SJSA1 (cell line): ENCODE data around the gene OXNAD1. TPM values are rescaled to one million over a fixed set of nuclear protein-coding genes. Genes with fewer than 3 reads are reported as not detected.
"Not testable (repeated sequence)": the region's sequence is repeated elsewhere in the genome, so short reads cannot be mapped to it uniquely, and the experiment has no call there.

ENCODE experiments used
- DNase-seq, 2 experiments: peaks; one replicate each; pipeline ENCODE4 v3.0.0-alpha.2; 2015 to 2020; ENCODE audit warnings: low spot score in 2 of 2, low read depth in 1 of 2
- H3K27ac ChIP-seq: fragments of 250-450 bp; sonication (Bioruptor Pico); 2 replicates; pipeline ENCODE4 v1.5.1; 2020; ENCODE audit warnings: mild to moderate bottlenecking, moderate library complexity
- H3K27me3 ChIP-seq: fragments of 250-450 bp; sonication (Bioruptor Pico); replicated peaks from 2 replicates; pipeline ENCODE4 v1.5.1; 2020; ENCODE audit warnings: mild to moderate bottlenecking, moderate library complexity
- H3K36me3 ChIP-seq: fragments of 250-450 bp; sonication (Bioruptor Pico); 2 replicates; pipeline ENCODE4 v1.5.1; 2020; ENCODE audit warnings: mild to moderate bottlenecking
- H3K4me1 ChIP-seq: fragments of 250-450 bp; sonication (Bioruptor Pico); replicated peaks from 2 replicates; pipeline ENCODE4 v1.6.1; 2021; ENCODE audit warnings: mild to moderate bottlenecking
- H3K4me3 ChIP-seq: fragments of 250-450 bp; sonication (Bioruptor Pico); 2 replicates; pipeline ENCODE4 v1.5.1; 2020; ENCODE audit warnings: mild to moderate bottlenecking
- H3K9me3 ChIP-seq: fragments of 250-450 bp; sonication (Bioruptor Pico); replicated peaks from 2 replicates; pipeline ENCODE4 v1.5.1; 2020; ENCODE audit warnings: mild to moderate bottlenecking
- total RNA-seq: library from RNA; depleted of rRNA; stranded (reverse); fragments of >200 nt; shearing (Covaris generic); gene quantifications from 2 replicates; pipeline ENCODE4 v1.2.3, GENCODE V29; 2014

OXNAD1 gene
- total RNA-seq, 1 experiment from 2014 or later, result 9.9 TPM

DNA sequence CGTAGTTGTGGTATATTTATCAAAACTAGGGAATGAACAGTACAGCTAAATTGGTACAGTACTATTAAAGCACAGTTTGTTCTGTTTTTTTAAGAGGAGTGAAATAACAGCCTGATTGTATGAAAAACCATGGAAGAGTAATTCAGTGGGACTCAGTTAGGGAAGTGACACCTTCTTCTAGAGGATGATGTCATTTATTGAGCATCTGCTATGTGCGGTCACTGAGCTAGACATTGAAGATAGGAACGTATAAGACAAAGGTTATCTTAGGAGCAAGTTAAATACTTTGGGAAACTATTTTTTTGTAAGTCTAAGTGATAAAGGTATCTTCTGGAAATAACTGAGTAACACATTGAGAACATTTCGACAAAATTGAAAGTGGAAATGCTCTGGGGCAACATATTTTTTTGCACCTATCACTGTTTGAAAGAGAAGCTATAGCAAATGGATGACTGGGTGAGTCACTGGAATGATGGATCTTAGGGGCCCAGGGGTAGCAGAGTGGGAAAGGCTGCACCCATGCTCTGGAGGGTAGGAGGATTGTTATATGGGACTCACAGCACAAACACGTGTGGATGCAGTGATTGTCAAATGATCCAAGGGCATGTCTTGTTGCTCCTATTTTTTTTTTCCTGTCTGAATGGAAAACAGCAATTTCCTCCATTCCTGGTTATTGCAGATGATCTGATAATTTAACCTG is 43.0 kb downstream of the OXNAD1 start:
- Histone ChIP-seq H3K27ac (no peak overlapping the region), H3K4me3 (no peak overlapping the region), H3K9me3 (no peaks in the 10 kb centered on the region), H3K4me1 (peaks cover 5% of the 10 kb centered on the region), H3K36me3 (peaks cover 21% of the 10 kb centered on the region), H3K27me3 (no peaks in the 10 kb centered on the region)
- no peak for DNase-seq

DNA sequence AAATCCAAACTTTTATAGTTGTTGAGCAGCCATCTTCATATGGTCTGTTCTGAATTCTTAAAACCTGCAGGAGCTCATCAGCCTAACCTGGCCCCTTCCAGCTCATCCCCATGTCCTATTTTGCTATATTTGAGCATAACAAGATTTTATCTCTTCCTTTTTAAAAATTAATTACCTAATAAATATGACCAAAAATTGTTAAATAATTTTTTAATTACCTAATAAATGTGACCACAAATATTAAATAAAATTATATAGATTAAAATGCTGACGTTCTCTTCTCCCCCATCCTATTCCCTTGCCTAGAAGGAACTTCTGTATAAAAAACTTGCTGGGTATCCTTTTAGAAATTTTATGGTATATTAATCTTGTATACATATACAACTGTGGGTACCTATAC is 43.7 kb downstream of the OXNAD1 start:
- no peak for DNase-seq
- Histone ChIP-seq H3K4me1 (peaks cover 5% of the 10 kb centered on the region), H3K4me3 (no peak overlapping the region), H3K36me3 (peaks cover 19% of the 10 kb centered on the region), H3K27me3 (no peaks in the 10 kb centered on the region), H3K9me3 (no peaks in the 10 kb centered on the region), H3K27ac (no peak overlapping the region)

DNA sequence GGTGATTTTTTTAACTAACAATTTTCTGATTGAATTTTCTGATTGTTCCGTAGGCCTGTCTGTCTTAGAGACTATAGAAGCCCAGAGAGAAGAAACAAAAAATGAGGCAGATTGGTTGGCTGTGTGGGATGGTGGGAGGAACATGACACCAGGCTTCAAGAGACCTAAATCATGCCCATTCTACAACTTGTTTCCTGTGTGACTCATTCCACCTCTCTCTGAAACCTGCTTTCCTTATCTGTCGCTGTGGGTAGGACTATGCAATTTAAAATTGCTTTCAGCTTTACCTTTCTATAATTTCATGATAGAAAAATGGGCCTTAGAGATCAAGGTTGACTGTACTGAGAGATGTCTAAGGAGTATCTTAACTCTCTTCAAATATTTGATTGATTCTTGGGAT is 44.5 kb downstream of the OXNAD1 start:
- Histone ChIP-seq H3K27me3 (no peaks in the 10 kb centered on the region), H3K4me3 (no peak overlapping the region), H3K27ac (no peak overlapping the region), H3K36me3 (peaks cover 26% of the 10 kb centered on the region), H3K9me3 (no peaks in the 10 kb centered on the region), H3K4me1 (peaks cover 5% of the 10 kb centered on the region)
- no peak for DNase-seq

DNA sequence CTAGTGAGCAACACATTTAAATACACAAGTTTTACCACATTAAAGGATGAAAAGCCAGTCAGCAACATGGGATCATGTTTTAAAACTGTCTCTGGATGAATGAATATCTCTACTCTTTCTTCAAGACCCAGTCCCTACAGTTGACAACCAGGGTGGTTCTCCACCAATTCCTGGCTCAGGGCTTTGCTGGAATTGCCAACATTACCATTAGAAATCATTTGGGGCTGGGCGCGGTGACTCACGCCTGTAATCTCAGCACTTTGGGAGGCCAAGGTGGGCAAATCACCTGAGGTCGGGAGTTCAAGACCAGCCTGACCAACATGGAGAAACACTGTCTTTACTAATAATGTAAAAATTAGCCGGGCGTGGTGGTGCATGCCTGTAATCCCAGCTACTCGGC is 45.5 kb downstream of the OXNAD1 start:
- H3K4me3 ChIP-seq, result not testable (repeated sequence)

DNA sequence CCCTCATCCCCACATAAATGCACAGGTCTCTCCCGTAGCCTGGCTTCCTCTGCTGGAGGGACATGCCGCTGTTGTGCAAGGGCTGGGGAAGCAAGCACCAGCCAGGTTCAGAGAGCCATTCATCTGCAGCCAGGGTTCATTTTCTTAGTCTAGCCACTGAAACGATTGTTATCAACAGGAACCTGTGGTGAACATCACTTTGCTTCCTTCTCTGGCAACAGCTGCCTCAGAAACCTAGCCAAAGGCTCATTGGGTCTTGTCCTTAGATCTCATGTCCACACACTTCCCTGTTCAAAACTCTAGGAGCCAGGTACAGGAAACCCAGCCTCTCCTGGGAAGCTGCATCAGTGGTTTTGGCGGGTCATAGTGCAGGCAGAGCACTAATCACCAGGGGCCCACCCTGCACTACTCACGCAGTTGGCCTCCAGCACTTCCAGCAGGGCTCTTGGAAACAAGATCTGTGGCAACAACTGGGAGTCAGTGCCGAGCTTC is 47.0 kb downstream of the OXNAD1 start:
- H3K9me3 ChIP-seq, result no peaks in the 10 kb centered on the region
- DNase-seq, result no peak
- no peak overlapping the region for H3K27ac ChIP-seq
- H3K27me3 ChIP-seq, result no peaks in the 10 kb centered on the region
- H3K4me1 ChIP-seq, result peaks cover 5% of the 10 kb centered on the region
- no peak overlapping the region for H3K4me3 ChIP-seq
- peaks cover 46% of the 10 kb centered on the region for H3K36me3 ChIP-seq

More for the DNA sequence above, 45.5 kb downstream of the OXNAD1 start:
- not testable (repeated sequence) for H3K27ac ChIP-seq, H3K9me3 ChIP-seq, DNase-seq, H3K4me1 ChIP-seq, H3K27me3 ChIP-seq
- peaks cover 32% of the 10 kb centered on the region for H3K36me3 ChIP-seq

DNA sequence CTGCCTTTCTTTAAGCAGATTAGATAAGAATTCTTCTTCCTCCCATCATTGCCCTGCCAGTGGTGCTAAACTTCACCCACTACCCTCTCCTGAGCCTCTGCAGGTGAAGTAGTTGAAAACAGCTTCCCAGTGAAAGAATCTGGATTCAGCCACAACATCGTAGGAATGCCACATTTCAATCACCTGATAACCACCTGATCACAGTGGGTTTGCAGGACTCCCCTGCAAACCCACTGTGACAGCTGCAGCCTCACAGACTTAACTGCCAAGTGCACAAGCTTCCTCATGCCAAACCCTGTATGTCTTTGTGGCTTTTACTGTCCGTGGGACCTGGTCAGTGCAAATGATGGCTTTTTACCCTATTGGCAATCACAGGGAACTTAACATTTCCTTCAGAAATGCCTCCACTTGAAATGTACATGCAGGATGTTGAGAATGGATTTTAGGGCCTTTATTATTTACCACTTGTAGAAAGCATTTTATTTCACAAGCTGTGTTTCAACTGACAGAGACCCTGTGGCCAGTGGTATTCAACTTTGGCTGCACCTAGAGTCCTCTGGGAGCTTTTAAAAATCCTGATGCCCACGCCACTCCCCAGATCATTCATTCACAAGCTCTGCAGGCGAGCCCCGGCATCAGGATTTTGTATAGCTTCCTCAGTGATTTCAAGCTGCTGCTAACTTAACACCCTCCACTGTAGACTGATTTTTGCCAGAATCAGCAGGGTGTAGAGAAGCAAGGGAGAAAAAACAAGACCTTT is 49.1 kb downstream of the OXNAD1 start:
- H3K36me3 ChIP-seq, result peaks cover 55% of the 10 kb centered on the region
- no peak overlapping the region for H3K4me3 ChIP-seq
- peaks cover 5% of the 10 kb centered on the region for H3K4me1 ChIP-seq
- no peaks in the 10 kb centered on the region for H3K9me3 ChIP-seq
- DNase-seq, result no peak
- H3K27me3 ChIP-seq, result no peaks in the 10 kb centered on the region
- no peak overlapping the region for H3K27ac ChIP-seq

DNA sequence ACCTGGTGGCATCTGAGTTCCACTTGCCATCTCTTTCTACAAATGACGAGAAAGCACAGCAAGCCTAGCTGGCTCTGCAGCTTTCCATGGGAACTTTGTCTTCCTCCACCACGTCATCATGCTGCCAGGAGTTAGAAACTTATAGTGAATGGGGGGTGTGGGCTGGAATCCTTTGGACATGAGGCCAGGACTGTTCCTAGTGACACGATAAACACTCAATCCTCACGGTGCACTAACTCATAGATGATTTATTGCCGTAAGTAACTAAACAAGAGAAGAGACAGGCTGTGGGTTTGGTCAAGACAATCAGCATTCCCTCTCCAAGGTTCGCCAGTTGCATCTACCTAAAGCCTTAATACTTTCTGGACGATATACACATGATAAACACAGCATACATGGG is 50.6 kb downstream of the OXNAD1 start:
- peaks cover 55% of the 10 kb centered on the region for H3K36me3 ChIP-seq

DNA sequence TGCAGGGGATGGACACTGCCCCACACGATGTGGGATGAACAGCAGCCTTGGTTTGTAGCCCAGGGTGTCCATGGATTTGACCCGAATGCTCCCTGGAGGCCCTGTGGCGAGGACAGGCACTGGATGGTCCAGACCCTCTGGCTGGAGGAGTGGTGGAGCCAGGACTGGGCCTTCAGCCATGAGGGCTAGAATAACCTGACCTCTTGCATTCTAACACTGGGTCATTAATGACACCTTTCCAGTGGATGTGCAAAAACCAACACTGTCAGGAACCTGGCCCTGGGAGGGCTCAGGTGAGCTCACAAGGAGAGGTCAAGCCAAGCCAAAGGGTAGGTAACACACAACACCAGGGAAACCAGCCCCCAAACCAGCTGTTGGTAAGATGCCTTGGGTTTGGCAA is 51.4 kb downstream of the OXNAD1 start:
- Histone ChIP-seq H3K4me3 (no peak overlapping the region), H3K4me1 (no peaks in the 10 kb centered on the region), H3K9me3 (no peaks in the 10 kb centered on the region), H3K36me3 (peaks cover 55% of the 10 kb centered on the region), H3K27ac (no peak overlapping the region), H3K27me3 (no peaks in the 10 kb centered on the region)
- no peak for DNase-seq

More for the DNA sequence above, 50.6 kb downstream of the OXNAD1 start:
- no peaks in the 10 kb centered on the region for H3K4me1 ChIP-seq
- H3K27ac ChIP-seq, result no peak overlapping the region
- H3K27me3 ChIP-seq, result no peaks in the 10 kb centered on the region
- H3K9me3 ChIP-seq, result no peaks in the 10 kb centered on the region
- no peak for DNase-seq
- H3K4me3 ChIP-seq, result no peak overlapping the region

DNA sequence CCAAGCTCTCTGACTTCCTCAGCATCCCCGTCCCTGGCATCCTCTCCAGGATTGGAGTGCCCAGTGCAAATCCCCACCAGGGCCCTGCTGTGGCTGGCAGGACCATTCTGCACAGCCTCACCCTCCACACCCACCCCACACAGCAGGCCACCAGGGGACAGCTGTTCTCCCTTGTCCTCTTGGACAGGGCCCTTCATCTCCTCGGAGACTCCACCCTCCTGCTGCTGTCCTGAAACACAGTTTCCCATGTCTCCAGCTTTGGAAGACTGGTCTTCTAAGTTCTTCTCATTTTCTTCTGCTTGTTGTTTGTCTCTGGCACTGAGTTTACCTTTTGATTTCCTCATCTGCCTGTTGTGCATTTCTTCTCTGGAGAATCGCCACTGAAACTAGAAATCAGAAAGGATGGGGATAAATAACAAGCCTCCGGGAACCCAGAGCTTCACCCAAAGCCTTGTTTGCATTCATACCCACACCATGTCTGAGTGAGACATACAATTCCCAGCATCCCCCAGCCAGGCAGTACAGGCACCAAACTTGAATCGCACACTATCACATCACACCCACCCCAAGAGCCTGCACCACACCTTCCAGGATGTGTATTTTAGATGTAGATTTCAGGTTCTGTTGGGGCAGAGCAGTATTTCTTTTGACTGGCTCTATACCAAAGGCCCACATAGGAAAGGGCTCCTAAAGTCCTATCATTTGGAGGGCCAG is 52.0 kb downstream of the OXNAD1 start:
- DNase-seq, result no peak
- Histone ChIP-seq H3K27ac (no peak overlapping the region), H3K4me3 (no peak overlapping the region)

DNA sequence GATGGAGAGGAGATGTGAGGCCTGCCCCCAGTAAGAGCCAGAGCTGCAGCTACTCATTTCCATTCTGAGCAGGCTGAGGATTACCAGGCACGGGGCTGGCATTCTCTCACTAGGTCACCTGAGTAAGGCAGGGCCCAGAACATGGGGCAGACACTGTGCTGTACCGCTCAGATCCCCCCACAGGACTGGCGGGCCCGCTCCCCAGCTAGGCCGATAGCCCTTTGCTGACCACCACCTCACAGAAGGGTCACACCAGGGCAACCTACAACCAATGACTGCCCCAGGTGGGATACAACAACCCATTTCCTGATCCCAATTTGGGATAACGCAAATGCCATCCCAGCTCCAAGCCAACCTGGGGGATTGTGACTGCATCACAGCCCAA is 52.5 kb downstream of the OXNAD1 start:
- no peak for DNase-seq
- Histone ChIP-seq H3K27ac (no peak overlapping the region), H3K4me1 (no peaks in the 10 kb centered on the region), H3K36me3 (peaks cover 63% of the 10 kb centered on the region), H3K4me3 (no peak overlapping the region), H3K27me3 (no peaks in the 10 kb centered on the region), H3K9me3 (no peaks in the 10 kb centered on the region)

More for the DNA sequence above, 52.0 kb downstream of the OXNAD1 start:
- Histone ChIP-seq H3K36me3 (peaks cover 61% of the 10 kb centered on the region), H3K4me1 (no peaks in the 10 kb centered on the region), H3K9me3 (no peaks in the 10 kb centered on the region), H3K27me3 (no peaks in the 10 kb centered on the region)

DNA sequence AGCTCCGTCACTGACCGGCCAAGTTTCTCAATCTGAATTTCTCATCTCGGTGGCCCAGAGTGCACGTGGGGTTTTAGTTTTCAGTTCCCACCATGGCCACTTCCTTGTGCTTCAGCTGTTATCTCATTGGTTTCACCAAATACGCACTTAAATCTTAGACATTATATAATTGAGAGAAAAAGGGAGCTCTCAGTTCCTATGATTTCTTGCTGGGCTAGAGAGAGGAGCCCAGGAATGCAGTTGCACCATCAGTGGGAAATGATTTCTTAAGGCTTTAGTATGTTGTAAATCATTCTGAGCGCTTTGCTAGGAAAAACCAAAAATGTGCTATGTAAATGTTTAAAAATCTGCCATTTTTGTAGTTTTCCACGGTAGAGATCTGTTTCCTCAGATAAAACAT is 53.2 kb downstream of the OXNAD1 start:
- no peak for DNase-seq
- no peak overlapping the region for H3K27ac ChIP-seq

DNA sequence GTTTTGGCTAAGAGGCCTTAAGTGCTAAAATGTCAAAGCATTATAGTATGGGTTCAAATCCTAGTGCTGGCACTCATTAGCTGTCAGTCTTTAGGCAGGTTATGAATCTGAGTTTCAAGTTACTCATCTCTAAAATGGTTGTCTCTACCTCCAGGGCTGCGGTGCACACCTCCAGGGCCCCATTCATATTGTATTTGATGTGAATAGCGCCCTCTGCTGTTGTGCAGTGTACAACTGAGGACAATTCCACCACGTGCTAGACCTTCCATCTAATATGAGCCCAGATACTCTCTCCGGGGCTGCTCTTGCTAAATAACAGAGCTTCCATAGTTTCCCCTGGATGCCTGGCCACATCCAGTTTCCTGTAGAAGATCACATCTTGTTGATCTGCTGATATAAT is 54.3 kb downstream of the OXNAD1 start:
- DNase-seq, result peak in 1 of 2 experiments; percentile 4

More for the DNA sequence above, 53.2 kb downstream of the OXNAD1 start:
- H3K27me3 ChIP-seq, result no peaks in the 10 kb centered on the region
- H3K4me1 ChIP-seq, result no peaks in the 10 kb centered on the region
- H3K9me3 ChIP-seq, result no peaks in the 10 kb centered on the region
- no peak overlapping the region for H3K4me3 ChIP-seq
- peaks cover 66% of the 10 kb centered on the region for H3K36me3 ChIP-seq

DNA sequence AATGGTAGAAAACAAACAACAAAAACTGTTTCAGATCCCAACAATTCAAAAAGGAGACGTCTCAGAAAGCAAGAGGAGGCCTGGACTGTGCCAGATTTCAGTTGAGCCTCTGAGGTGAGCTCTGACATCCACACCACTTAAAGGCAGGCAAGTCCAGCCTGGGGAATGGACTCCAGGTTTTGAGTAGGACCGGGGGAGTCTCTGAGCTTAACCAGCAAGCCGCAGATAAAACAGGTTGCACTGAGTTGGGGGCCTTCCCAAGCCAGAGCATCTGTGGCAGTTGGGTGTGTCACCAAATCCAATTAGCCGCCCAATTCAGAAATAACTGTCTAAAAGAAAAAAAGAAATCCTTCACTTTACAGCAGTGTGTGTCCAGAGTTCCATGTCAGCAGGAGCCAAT is 54.7 kb downstream of the OXNAD1 start:
- Histone ChIP-seq H3K27me3 (no peaks in the 10 kb centered on the region), H3K27ac (no peak overlapping the region), H3K4me1 (no peaks in the 10 kb centered on the region), H3K36me3 (peaks cover 52% of the 10 kb centered on the region), H3K4me3 (no peak overlapping the region), H3K9me3 (no peaks in the 10 kb centered on the region)
- DNase-seq, result no peak

More for the DNA sequence above, 54.3 kb downstream of the OXNAD1 start:
- H3K27me3 ChIP-seq, result no peaks in the 10 kb centered on the region
- H3K36me3 ChIP-seq, result peaks cover 57% of the 10 kb centered on the region
- H3K27ac ChIP-seq, result no peak overlapping the region
- H3K9me3 ChIP-seq, result no peaks in the 10 kb centered on the region
- H3K4me3 ChIP-seq, result no peak overlapping the region
- no peaks in the 10 kb centered on the region for H3K4me1 ChIP-seq

DNA sequence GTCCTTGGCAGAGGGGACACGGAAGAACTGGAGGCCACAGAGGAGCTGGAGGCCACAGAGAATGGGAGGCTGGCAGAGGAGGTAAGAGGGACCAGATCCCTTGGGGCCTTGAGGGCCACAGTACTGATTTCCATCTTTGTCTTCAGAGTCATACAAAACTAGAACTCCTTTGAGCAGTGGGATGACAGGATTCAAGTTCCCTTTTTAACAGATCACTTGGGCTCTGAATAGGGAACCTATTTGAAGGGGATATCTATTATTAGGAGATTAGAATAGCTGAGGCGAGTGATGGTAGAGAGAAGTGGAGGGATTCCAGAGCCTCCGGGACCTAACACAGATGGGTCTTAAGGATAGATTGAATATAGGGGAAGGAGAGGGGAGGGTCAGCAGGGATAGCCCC is 55.7 kb downstream of the OXNAD1 start:
- H3K9me3 ChIP-seq, result no peaks in the 10 kb centered on the region

More for the DNA sequence above, 55.7 kb downstream of the OXNAD1 start:
- Histone ChIP-seq H3K36me3 (peaks cover 50% of the 10 kb centered on the region), H3K4me3 (no peak overlapping the region), H3K27ac (no peak overlapping the region), H3K27me3 (no peaks in the 10 kb centered on the region), H3K4me1 (no peaks in the 10 kb centered on the region)
- DNase-seq, result no peak
